Upper lobe of left lung (tissue), 4 donors: ENCODE measurements around the gene LDLRAD3.

Source experiments
- EP300 ChIP-seq, 4 donors: sonication (generic); formaldehyde crosslinking; IDR thresholded peaks; one replicate each; pipeline ENCODE4 v1.5.1; 2017; ENCODE audit warnings: antibody characterized with exemption in 4 of 4, control low read depth in 2 of 4
- POLR2A ChIP-seq, 4 donors: fragments of 450-650 bp; IDR thresholded peaks; one replicate each; pipeline ENCODE4 v1.5.1; 2016 to 2017; ENCODE audit warnings: antibody characterized with exemption in 4 of 4, mild to moderate bottlenecking in 2 of 4
- POLR2AphosphoS5 ChIP-seq, 2 donors: sonication (generic); formaldehyde crosslinking; IDR thresholded peaks; one replicate each; pipeline ENCODE4 v1.5.1; 2017; ENCODE audit warnings: antibody characterized with exemption in 2 of 2
- TF ChIP-seq, protein P1 (sequence below), 6 experiments: fragments of 450-650 bp in 4 of 6; fragments of 200-600 bp in 2 of 6; sonication (generic) in 2 of 6; IDR thresholded peaks; one replicate each; pipeline ENCODE4 v1.5.1; 2016 to 2019; ENCODE audit warnings: antibody characterized with exemption in 6 of 6

DNA sequence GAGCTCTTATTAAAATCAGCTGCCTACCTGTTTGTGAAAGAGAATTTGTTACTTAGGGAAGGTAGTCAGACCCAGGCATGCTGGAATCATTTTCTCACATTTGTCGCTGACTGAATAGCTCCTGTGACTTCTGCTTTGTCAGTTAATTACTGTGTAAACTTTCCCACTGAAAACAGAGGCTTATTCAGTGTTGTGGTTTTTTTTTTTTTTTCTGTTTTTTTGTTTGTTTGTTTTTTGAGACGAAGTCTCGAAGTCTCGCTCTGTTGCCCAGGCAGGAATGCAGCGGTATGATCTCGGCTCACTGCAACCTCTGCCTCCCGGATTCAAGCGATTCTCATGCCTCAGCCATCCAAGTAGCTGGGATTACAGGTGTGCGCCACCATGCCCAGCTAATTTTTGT lies 5.6 kb upstream of the LDLRAD3 start:
- TF ChIP-seq POLR2A (IDR thresholded peaks at IDR 0.05), result no peak
- TF ChIP-seq, protein P1, sequence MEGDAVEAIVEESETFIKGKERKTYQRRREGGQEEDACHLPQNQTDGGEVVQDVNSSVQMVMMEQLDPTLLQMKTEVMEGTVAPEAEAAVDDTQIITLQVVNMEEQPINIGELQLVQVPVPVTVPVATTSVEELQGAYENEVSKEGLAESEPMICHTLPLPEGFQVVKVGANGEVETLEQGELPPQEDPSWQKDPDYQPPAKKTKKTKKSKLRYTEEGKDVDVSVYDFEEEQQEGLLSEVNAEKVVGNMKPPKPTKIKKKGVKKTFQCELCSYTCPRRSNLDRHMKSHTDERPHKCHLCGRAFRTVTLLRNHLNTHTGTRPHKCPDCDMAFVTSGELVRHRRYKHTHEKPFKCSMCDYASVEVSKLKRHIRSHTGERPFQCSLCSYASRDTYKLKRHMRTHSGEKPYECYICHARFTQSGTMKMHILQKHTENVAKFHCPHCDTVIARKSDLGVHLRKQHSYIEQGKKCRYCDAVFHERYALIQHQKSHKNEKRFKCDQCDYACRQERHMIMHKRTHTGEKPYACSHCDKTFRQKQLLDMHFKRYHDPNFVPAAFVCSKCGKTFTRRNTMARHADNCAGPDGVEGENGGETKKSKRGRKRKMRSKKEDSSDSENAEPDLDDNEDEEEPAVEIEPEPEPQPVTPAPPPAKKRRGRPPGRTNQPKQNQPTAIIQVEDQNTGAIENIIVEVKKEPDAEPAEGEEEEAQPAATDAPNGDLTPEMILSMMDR (IDR thresholded peaks at IDR 0.05), result no peak
- no peak for TF ChIP-seq POLR2AphosphoS5 (IDR thresholded peaks at IDR 0.05)
- TF ChIP-seq EP300 (IDR thresholded peaks at IDR 0.05), result no peak
